Measurements from ENCODE around the gene KRTAP4-6.

DNA sequence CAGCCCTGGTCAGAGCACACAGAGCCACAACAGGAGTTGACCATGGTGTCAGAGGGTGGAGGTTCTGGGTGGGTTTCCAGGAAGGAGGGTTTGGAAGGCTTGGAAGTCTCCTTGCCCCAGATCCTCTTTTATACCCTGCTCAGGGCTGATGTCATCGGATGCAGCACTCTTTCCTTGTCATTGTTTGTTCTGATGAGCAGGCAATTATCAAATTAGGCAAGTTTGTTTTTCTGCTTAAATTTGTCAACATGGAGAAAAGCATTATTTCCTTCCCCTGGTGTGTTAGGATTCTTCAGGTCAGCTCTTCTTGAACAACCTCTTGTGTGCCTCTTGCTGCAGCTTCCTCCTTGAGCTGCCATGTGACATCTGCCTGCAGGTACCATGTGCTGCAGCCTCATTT is 20.3 kb upstream of the KRTAP4-6 start, which contains the start of gene KRTAP4-4:
- TF ChIP-seq, protein P1, sequence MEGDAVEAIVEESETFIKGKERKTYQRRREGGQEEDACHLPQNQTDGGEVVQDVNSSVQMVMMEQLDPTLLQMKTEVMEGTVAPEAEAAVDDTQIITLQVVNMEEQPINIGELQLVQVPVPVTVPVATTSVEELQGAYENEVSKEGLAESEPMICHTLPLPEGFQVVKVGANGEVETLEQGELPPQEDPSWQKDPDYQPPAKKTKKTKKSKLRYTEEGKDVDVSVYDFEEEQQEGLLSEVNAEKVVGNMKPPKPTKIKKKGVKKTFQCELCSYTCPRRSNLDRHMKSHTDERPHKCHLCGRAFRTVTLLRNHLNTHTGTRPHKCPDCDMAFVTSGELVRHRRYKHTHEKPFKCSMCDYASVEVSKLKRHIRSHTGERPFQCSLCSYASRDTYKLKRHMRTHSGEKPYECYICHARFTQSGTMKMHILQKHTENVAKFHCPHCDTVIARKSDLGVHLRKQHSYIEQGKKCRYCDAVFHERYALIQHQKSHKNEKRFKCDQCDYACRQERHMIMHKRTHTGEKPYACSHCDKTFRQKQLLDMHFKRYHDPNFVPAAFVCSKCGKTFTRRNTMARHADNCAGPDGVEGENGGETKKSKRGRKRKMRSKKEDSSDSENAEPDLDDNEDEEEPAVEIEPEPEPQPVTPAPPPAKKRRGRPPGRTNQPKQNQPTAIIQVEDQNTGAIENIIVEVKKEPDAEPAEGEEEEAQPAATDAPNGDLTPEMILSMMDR (IDR thresholded peaks at IDR 0.05; ENCODE audit: insufficient read depth, low read length, poor library complexity, severe bottlenecking), result no peak
- TF ChIP-seq EZH2phosphoT487 (conservative IDR thresholded peaks at IDR 0.05; ENCODE audit: low read length), result no peak
